Calu3 (cell line): ENCODE results near the gene UBTF. TPM values are rescaled to one million over a fixed set of nuclear protein-coding genes. Genes with fewer than 3 reads are reported as not detected.

ENCODE experiments used
- BruUV-seq: library from RNA; stranded (reverse); fragments of 400-500 nt; replicated peaks from 2 replicates; lab custom pipeline; 2021; lab: Mats Ljungman, UMichigan
- CTCF ChIA-PET: fragments of 300-600 bp; sonication (Branson Sonifier 250); formaldehyde crosslinking; loops from one replicate; lab custom pipeline; 2022; ENCODE audit warnings: antibody characterized with exemption; lab: Charles Lee
- DNase-seq: peaks from one replicate; pipeline ENCODE4 v3.0.0; 2022
- H3K27ac Mint-ChIP-seq: one replicate; pipeline ENCODE4 v1.8.0; 2022; ENCODE audit warnings: mixed read lengths; ENCODE audit not compliant: unreplicated experiment
- H3K27me3 Mint-ChIP-seq: one replicate; pipeline ENCODE4 v1.8.0; 2022; ENCODE audit warnings: mixed read lengths; ENCODE audit not compliant: unreplicated experiment
- H3K36me3 Mint-ChIP-seq: one replicate; pipeline ENCODE4 v1.8.0; 2022; ENCODE audit warnings: mild to moderate bottlenecking, moderate library complexity, mixed read lengths; ENCODE audit not compliant: insufficient read depth, unreplicated experiment
- H3K4me1 Mint-ChIP-seq: one replicate; pipeline ENCODE4 v1.8.0; 2022; ENCODE audit warnings: mild to moderate bottlenecking, low read depth, mixed read lengths; ENCODE audit not compliant: unreplicated experiment
- H3K4me3 Mint-ChIP-seq: one replicate; pipeline ENCODE4 v1.8.0; 2022; ENCODE audit warnings: mild to moderate bottlenecking, low read depth, moderate library complexity, mixed read lengths; ENCODE audit not compliant: unreplicated experiment
- H3K9me3 Mint-ChIP-seq: one replicate; pipeline ENCODE4 v1.8.0; 2022; ENCODE audit warnings: low read depth, mixed read lengths; ENCODE audit not compliant: unreplicated experiment
- intact Hi-C: fragments of 100-400 bp; cut with micrococcal nuclease; formaldehyde crosslinking; loops from one replicate; pipeline ENCODE4 v1.10.0; 2022; ENCODE audit not compliant: unreplicated experiment
- total RNA-seq: library from RNA; stranded (reverse); gene quantifications from 2 replicates; pipeline ENCODE4 v1.2.3, GENCODE V29; 2022
- TF ChIP-seq, protein P1 (sequence below): fragments of 200-600 bp; IDR thresholded peaks from one replicate; pipeline ENCODE4 v1.8.0; 2022; ENCODE audit warnings: antibody characterized with exemption; ENCODE audit not compliant: unreplicated experiment

The UBTF gene
- total RNA-seq, 1 experiment from 2014 or later = 92.1 TPM

- no TSS peak for BruUV-seq
- intact Hi-C loops = no loop called here
- TF ChIP-seq, protein P1, sequence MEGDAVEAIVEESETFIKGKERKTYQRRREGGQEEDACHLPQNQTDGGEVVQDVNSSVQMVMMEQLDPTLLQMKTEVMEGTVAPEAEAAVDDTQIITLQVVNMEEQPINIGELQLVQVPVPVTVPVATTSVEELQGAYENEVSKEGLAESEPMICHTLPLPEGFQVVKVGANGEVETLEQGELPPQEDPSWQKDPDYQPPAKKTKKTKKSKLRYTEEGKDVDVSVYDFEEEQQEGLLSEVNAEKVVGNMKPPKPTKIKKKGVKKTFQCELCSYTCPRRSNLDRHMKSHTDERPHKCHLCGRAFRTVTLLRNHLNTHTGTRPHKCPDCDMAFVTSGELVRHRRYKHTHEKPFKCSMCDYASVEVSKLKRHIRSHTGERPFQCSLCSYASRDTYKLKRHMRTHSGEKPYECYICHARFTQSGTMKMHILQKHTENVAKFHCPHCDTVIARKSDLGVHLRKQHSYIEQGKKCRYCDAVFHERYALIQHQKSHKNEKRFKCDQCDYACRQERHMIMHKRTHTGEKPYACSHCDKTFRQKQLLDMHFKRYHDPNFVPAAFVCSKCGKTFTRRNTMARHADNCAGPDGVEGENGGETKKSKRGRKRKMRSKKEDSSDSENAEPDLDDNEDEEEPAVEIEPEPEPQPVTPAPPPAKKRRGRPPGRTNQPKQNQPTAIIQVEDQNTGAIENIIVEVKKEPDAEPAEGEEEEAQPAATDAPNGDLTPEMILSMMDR = no peak
Observed at GRCh38 chr17:44178133-44178532, 41.3 kb downstream of the UBTF start.

DNA sequence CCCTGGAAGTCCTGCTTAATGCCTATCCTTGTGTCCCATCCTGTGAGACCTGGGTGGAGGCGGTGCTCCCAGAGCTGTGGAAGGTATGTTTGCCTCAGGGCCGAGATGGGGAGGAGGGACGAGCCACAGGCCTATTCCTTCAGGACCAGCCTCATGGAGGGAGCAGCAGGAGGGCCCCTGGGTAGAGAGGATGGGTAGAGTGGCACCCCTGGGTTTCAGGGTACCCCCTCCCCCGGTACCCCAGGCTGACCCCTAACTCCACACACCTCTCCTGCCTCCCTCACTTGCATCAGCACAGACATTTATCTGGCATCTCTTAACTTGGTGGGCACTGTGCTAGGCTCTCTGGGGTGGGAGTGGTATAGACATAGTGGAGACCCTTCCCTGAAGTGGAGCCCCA lies 41.8 kb downstream of the UBTF start:
- H3K27ac Mint-ChIP-seq = no peak overlapping the region
- no peak overlapping the region for H3K4me3 Mint-ChIP-seq
- intact Hi-C loops = no loop called here
- TF ChIP-seq, protein P1 = no peak
- CTCF ChIA-PET = no interaction called here
- no TSS peak for BruUV-seq
- no peak for DNase-seq
- no peaks in the 10 kb centered on the region for H3K9me3 Mint-ChIP-seq
- no peaks in the 10 kb centered on the region for H3K4me1 Mint-ChIP-seq
- H3K36me3 Mint-ChIP-seq = peaks cover 45% of the 10 kb centered on the region
- H3K27me3 Mint-ChIP-seq = no peaks in the 10 kb centered on the region

More at GRCh38 chr17:44178133-44178532, 41.3 kb downstream of the UBTF start:
- Mint-ChIP-seq H3K27ac (no peak overlapping the region), H3K27me3 (no peaks in the 10 kb centered on the region), H3K4me1 (no peaks in the 10 kb centered on the region), H3K36me3 (peaks cover 44% of the 10 kb centered on the region), H3K9me3 (no peaks in the 10 kb centered on the region), H3K4me3 (no peak overlapping the region)
- CTCF ChIA-PET = no interaction called here
- DNase-seq = no peak

DNA sequence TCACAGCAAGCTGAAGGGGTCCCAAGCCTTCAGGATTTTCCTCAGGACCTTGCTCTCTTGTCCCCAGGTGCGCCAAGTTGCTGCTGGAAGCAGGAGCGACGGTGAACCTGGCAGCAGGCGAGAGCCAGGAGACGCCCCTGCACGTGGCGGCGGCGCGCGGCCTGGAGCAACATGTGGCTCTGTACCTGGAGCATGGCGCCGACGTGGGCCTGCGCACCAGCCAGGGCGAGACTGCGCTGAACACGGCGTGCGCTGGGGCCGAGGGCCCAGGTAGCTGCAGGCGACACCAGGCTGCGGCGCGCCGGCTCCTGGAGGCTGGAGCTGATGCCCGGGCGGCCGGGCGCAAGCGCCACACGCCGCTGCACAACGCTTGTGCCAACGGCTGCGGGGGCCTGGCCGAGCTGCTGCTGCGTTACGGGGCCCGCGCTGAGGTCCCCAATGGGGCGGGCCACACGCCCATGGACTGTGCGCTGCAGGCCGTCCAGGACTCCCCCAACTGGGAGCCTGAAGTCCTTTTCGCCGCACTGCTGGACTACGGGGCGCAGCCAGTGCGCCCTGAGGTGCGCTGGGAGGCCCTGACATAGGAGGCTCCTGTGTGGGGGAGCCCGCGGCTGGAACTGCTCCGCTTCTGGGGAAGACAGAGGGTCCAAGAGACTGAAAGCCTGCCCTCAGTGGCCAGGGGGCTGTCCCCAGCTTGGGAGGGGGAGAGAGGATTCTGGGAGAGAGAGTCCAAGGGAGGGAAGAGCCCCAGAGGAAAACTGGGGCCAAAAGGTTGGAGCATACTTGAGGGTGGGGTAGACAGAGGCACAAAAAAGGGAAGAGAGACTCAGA lies 42.6 kb downstream of the UBTF start:
- Mint-ChIP-seq H3K4me1 (no peaks in the 10 kb centered on the region), H3K4me3 (no peak overlapping the region), H3K27ac (no peak overlapping the region), H3K27me3 (no peaks in the 10 kb centered on the region), H3K9me3 (no peaks in the 10 kb centered on the region), H3K36me3 (peaks cover 46% of the 10 kb centered on the region)
- TF ChIP-seq, protein P1 = no peak
- DNase-seq = no peak
- CTCF ChIA-PET = no interaction called here
- intact Hi-C loops = no loop called here
- no TSS peak for BruUV-seq

- Mint-ChIP-seq H3K27ac (no peak overlapping the region), H3K36me3 (peaks cover 44% of the 10 kb centered on the region), H3K9me3 (no peaks in the 10 kb centered on the region), H3K27me3 (no peaks in the 10 kb centered on the region), H3K4me3 (no peak overlapping the region), H3K4me1 (no peaks in the 10 kb centered on the region)
- CTCF ChIA-PET = interaction anchor here (0.7 kb wide), 1 partner anchor 407 kb away, joined by 3 read pairs; no protein-coding TSS in a partner anchor
- TF ChIP-seq, protein P1 = no peak
- intact Hi-C loops = no loop called here
- BruUV-seq = no TSS peak
- DNase-seq = no peak
Observed at GRCh38 chr17:44176257-44176656, 43.2 kb downstream of the UBTF start.
